Stimulated activated CD8-positive, alpha-beta memory T cell treated with anti-CD3 and anti-CD28 coated beads, Interleukin-2, amount 100 ng/mL, for 48 hours (primary cell): Measurements from ENCODE around the gene TMEM263.
"Not testable (repeated sequence)": the region's sequence is repeated elsewhere in the genome, so short reads cannot be mapped to it uniquely, and the experiment has no call there.

ENCODE experiments used
- DNase-seq, 2 donors: peaks; one replicate each; pipeline ENCODE4 v3.0.0-alpha.2; 2020; ENCODE audit warnings: low read depth in 2 of 2

The TMEM263 gene

GRCh38 chr12:106955377-106956047 lies at the start of gene TMEM263:
TSS of gene TMEM263 (plus strand) at chr12:106955907. CDS start at chr12:106967117, 11,210 bp downstream.
- DNase-seq, result peak; percentile 88 to 94

GRCh38 chr12:106906715-106907114 lies 49.0 kb upstream of the TMEM263 start:
- DNase-seq, result no peak

GRCh38 chr12:106907411-106907810 lies 48.3 kb upstream of the TMEM263 start:
- no peak for DNase-seq

GRCh38 chr12:106907846-106908245 lies 47.9 kb upstream of the TMEM263 start:
- no peak for DNase-seq

- DNase-seq, result no peak
These were observed 47.1 kb upstream of the TMEM263 start for GRCh38 chr12:106908561-106908960.

GRCh38 chr12:106910202-106910601 lies 45.5 kb upstream of the TMEM263 start:
- no peak for DNase-seq

- no peak for DNase-seq
These were observed 44.1 kb upstream of the TMEM263 start for GRCh38 chr12:106911581-106911980.

GRCh38 chr12:106913456-106913855 lies 42.3 kb upstream of the TMEM263 start:
- no peak for DNase-seq

- DNase-seq, result no peak
These were observed 40.7 kb upstream of the TMEM263 start for GRCh38 chr12:106914796-106915634.

GRCh38 chr12:106915635-106916026 lies 40.1 kb upstream of the TMEM263 start:
- no peak for DNase-seq

GRCh38 chr12:106917503-106917902 lies 38.2 kb upstream of the TMEM263 start:
- DNase-seq, result no peak

- no peak for DNase-seq
These were observed 37.0 kb upstream of the TMEM263 start for GRCh38 chr12:106918746-106919145.

GRCh38 chr12:106919910-106920544 lies 35.7 kb upstream of the TMEM263 start:
- no peak for DNase-seq

- not testable (repeated sequence) for DNase-seq
These were observed 33.7 kb upstream of the TMEM263 start for GRCh38 chr12:106921976-106922375.

GRCh38 chr12:106923594-106923993 lies 32.1 kb upstream of the TMEM263 start:
- DNase-seq, result not testable (repeated sequence)

- DNase-seq, result no peak
These were observed 31.3 kb upstream of the TMEM263 start for GRCh38 chr12:106924268-106924861.

GRCh38 chr12:106926657-106927056 lies 29.1 kb upstream of the TMEM263 start:
- no peak for DNase-seq

- DNase-seq, result no peak
These were observed 21.4 kb upstream of the TMEM263 start for GRCh38 chr12:106934277-106934676.

GRCh38 chr12:106941481-106942156 lies 14.1 kb upstream of the TMEM263 start:
- no peak for DNase-seq

GRCh38 chr12:106942775-106943174 lies 12.9 kb upstream of the TMEM263 start:
- DNase-seq, result no peak

GRCh38 chr12:106945261-106945851 lies 10.4 kb upstream of the TMEM263 start:
- no peak for DNase-seq
